Measurements from ENCODE around the gene USP47. TPM values are rescaled to one million over a fixed set of nuclear protein-coding genes. Genes with fewer than 3 reads are reported as not detected.
A peak's percentile ranks its signal among the peaks of the same experiment; 100 is the strongest.

The USP47 gene
- total RNA-seq (2014; rRNA removed; shearing (Covaris generic)): 30.8 and 33.5 TPM in 2 replicates
- 15.3 and 17.6 TPM in 2 replicates for polyA plus RNA-seq (2015; cell fraction: cytosol; rRNA removed)
- 38.7 and 38.9 TPM in 2 replicates for polyA plus RNA-seq (2015; cell fraction: nucleus; rRNA removed)

DNA sequence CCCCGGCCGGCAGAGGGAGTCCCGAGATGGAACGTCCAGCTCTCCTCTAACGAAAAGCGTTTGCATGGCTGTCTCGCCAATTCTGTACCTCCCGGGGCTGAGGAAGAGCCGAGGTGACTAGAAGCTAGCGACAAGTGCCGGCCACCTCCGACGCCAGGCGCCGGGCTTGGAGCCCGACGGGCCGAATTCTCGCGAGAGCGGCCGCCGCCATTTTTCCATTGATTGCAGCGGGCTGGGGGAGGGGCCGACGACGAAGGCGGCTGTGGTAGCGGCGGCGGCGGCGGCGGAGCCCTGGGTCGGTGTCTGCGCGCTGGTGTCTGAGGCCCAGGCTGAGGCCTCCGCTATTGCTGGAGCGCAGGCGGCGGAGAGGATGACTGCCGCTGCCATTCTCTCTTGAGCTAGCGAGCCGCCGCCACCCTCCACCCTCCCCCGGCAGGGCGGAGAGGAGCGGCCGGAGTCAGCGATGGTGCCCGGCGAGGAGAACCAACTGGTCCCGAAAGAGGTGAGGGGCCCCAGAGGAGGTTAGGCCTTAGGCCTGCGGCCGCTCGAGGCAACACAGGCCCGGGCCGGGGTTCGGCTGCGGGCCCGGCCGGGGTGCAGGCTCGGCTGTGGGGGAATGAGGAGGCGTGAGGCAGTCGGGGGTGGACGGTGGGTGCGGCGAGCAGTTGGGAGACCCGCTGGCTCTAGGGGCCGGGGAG, at the start of gene USP47:
Gene USP47, plus strand, starts transcription at position 250 of the 698 bp plus-strand sequence. Its CDS starts 214 bp downstream, at position 464.
- DNase-seq (ENCODE audit: low read depth): peak; percentile 84

DNA sequence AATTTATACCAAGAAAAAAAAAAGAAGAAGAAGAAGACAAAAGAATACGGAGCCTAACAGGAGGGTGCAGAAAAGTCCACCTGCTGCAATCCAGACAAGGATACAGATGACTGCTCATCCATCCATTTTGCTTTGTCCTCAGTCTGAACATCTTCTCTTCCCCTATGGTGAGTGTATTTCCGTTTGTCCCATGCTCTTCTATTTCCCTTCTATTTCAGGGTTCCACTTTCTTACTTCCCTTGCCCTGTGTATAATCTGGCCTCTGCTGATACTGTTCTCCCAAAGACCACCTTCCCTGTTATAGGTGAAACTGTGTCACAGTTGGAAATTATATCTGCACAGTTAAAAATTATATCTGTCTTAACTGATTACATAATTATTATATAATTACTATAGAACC, 48.7 kb upstream of the USP47 start:
- peak; percentile 17 for DNase-seq (ENCODE audit: low read depth)

DNA sequence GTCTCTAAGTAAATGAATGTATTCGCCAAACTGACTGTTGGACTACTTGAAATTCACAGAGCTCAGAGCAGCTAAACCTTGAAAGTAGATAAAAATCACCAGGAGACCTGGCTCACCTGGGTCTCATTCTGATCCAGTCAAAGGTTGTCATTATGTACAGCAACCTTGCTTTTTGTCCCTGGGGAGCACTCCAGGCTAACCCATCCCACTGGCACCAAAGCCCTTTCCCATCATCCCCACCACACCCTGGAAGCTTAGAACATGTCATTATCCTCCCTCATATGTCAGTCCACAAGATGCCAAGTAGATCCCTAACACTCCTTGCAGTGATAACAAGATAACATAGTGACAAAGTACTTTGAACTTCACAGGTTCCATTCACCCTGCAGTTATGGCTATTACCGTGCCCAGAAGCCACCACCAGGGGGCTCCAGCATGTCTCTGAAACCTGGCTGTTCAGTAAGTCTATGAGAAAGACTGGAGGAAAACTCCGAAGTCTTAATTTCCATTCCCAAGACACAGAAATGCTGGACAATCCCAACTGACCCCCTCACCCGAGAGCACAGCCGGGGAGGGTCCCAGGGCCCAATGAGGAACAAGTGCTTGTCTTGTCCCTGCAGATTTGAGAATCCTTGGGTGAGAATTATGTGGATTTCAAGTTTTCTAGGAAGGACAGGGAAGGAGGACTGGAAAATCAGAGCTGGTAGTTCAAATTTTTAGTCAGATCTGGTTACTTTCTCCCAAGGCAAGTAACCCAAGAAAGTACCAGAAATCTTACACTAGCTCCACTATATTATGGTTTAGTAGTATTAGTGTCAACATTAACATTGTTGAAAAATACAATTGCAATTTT, 43.0 kb upstream of the USP47 start:
- DNase-seq (ENCODE audit: low read depth): peak; percentile 54

DNA sequence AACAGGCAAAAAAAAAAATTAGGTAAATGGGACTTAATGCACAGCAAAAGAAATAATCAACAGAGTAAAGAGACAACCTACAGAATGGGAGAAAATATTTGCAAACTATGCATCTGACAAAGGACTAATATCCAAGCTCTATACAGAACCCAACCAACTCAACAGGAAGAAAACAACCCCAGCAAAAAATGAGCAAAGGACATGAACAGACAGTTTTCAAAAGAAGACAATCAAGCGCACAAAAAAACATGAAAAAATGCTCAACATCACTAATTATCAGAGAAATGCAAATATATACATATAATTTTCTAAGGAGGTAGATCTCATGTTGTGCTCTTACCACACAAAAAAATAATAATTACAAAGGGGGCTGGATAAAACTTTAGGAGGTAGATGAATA, 36.5 kb upstream of the USP47 start:
- DNase-seq (ENCODE audit: low read depth): no peak

DNA sequence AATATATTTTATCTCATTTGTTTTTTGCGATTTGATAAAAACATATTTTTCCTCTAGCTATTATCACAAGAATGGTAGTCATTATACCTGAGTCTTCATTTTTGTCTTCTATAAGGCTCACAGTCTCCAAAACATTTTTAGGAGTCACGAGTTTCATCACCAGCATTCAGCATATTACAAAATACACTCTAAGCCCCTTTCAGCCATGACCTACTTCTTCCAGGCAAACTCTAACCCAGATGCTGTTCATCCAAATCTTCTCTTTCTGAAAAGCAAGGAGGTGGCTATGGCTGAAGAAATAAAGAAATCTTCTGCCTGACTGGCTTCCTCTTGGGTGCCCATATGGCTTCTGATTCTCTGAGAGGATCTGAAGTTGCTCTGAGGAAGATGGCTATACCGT, 35.7 kb upstream of the USP47 start:
- DNase-seq (ENCODE audit: low read depth): no peak

DNA sequence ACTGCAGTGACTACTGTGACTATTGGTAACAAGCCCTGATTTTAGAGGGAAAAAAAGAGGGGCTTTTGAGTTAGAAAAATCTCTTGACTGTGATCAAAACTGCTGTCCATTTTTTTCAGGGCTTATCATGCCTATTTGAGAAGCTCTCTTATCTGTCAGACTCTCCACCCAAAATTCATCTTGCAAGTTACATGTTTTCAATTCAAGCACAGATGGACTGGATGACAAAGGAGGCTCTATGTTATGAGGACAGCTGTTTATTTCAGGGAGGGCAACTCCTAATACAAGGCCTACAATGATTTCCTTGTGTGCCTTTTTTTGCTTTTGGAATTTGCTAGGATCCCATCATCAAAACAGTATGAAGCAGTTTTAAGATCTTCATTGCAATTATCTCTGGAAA, 35.2 kb upstream of the USP47 start:
- DNase-seq (ENCODE audit: low read depth): no peak

- DNase-seq (ENCODE audit: low read depth): no peak
Measured at GRCh38 chr11:11807811-11808782, 33.7 kb upstream of the USP47 start.

DNA sequence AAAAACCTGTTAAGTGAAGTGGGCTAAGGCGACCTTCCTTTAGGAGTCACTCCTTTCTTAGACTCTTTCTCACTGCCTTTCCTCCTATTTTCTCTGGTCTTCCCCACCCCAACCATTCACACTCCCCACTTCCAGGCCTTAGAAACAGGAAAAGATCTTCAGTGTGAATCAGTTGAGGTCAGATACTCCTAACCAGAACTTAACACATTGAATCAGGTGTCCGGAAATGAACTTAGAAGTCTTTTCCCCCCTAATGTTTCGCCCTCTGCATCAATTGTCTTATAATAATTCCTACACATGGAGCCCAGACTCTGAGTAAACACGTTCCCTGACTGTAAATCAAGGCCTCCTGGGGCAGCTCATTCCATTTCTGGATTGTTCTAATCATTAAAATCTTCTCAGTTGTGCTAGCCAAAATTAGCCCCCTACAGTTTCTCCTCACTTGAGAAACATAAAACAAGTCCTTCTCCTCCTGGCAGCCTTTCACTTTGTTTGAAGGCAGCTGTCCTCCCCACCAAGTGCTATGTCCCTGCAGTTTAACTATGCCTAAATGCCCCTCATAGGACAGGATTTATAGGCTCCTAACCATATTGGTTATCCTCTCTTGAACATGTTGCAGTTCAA, 32.7 kb upstream of the USP47 start:
- no peak for DNase-seq (ENCODE audit: low read depth)

DNA sequence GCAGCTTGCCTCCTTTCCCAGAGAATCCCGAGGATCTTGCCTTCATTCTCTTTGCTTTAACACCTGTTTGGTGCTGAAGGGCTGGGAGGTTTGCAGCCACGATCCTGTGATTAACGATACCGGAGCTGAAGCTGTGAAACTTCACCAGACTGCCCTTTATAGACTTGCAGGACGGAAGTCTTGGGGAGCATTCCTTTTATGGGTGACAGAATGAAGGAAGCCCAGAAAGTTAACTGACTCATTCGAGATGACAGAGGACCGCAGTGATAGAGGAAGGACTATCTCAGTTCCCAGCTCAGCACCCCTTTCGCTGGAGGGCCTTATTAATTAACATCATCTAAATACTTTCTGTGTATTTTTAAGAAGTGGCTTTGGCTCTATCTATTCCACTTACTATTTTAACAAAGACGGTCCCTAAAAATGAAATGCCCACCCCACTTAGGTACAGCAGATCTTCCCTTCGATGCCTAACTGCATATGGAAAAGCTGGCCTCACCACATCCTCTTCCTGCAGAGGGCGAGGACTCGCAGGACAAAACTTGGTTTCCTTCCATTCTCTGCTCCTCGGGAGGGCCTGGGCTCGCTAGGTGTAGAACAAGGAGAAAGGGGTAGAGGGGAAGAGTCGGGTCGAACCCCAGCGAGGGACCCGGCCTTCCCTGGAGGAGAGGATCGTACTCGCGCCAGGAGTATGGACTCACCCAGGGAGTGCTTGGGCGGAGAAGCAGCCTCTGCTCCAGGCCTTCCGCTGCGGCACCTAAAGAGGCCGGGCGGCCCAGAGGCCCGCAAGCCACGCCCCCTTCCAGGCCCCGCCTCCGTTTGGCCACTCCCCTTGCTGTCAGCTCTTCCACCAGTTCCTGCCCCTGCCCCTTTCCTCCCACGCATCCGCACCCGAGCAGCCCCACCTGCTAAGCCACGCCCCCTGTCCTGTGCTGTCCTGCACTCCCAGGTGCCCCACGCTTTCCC, 30.7 kb upstream of the USP47 start:
- DNase-seq (ENCODE audit: low read depth): no peak

DNA sequence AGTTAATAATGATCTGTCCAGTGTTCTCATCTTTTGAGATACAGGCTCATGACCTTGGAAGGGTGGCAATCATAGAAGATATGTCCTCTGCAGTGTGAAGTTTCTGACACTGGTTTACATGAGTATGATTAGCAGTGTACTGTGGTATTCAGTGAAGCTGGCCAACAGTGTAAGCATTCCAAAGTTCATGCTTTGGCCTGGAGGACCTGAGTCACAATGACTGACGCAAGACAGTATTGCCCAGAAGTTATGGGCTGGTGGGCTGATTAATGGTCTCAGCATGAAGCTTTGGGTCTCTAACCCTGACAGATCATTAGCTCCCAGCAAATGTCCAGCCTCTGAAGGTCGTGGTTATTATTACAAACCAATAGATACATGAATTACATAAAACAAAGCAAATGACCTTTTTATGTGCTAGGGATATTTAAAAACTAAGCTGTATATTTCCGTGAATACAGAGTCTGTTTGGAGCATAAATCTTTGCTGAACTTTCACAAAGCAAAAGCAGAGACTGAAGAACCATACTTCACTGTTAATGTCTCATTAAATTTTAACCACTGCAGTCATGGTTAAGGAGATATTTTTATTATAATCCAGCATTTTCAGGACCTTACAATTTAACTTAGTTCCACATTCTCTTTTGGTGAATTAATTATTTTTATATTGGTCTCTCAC, 28.3 kb upstream of the USP47 start:
- peak; percentile 80 for DNase-seq (ENCODE audit: low read depth)

DNA sequence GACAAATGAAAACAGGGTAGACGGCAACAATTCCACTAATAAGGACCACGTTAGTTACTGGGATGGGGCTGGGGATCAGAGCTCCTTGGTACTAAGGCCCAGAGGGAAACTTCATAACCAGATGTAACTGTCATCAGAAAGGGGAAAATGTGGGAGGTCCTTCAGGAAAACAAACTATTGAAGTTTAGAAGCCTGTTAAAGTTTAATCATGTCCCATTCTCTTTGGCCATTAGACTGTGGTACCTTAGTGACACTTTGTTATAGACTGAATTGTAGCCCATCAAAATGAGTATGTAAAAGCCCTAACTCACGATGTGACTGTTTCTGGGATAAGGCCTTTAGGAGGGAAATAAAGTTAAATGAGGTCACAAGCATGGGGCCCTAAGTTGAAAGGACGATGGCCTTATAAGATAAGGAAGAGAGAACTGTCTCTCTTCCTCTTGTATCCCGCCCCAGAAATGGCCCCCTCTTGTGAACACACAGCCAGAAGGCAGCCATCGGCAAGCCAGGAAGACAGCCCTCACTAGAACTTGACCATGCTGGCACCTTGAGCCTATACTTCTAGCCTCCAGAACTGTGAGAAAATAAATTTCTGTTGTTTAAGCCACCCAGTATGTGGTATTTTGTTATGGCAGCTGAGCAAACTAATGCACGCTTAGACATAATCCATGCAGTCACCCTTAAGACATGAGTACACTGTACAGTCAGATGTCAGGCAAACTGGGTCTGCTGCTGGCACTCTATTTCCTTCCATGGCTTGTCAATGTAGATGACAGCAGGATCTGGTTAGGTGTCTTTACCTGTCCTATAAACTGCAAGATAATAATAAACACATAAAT, 26.9 kb upstream of the USP47 start:
- DNase-seq (ENCODE audit: low read depth): no peak

DNA sequence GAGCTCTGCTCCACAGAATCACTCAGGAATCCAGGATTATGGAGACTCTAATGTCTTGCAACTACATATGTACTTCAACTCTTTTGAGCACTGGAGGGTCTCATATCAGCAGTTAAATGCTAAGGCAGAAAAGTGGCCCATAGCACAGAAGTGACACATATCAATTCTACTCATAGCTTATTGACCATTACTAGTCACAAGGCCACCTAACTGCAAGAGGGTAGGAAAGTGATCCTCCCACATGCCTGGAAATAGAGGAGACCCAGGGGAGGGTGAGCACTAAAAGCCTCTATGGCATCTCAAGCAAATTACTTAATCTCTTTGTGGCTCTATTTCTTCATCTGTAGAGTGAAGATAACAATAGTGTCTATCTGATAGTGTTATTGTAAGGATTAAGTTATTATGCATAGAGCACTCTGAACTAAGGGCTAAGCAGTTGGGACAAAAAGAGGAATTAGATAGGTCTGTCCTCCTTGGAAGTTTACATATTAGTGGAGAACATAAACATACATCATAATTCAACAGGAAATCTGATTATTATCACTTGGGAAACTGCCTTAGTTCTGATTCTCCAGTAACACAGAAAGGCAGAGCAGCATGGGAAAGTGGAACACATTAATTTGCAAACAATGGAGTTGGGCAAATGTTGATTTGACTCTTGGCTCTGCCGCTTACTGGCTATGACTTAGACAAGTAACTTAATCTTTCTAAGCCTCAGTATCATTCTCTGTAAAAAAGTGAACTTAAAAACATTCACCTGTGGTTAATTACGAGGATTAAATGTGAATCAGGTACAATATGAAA, 25.1 kb upstream of the USP47 start:
- no peak for DNase-seq (ENCODE audit: low read depth)

GRCh38 chr11:11817957-11818356, 23.8 kb upstream of the USP47 start:
- DNase-seq (ENCODE audit: low read depth): no peak

DNA sequence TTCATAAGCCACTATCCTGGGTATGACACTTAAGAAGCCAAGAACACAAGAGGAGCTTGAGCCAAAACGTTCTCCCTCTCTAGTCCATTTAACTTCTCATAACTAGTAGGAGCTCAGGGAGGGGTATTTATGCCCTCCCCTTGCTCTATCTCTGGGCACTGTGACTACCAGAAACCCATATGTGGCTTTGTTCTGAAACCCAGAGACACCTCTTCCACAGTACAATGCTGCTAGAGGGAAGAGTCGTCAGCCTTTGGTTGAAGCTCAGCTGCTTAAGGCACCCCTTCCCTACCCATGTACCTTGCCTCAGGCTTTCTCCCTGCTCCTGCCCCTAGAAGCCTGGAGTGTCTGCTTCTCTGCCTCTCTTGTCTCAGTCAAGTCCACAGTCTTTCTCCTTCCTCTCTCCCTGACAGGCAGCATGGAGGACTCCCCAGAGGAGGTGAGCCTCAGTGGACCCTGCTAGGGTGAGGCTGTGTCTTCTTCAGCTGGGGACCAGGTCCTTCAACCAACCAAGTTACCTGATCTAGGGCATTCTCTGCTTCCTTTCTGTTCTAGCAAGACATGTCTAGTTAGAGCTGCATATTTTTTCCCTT, 23.1 kb upstream of the USP47 start:
- DNase-seq (ENCODE audit: low read depth): no peak

- no peak for DNase-seq (ENCODE audit: low read depth)
Measured at GRCh38 chr11:11821899-11822298, 19.9 kb upstream of the USP47 start.

GRCh38 chr11:11822946-11823345, 18.8 kb upstream of the USP47 start:
- DNase-seq (ENCODE audit: low read depth): no peak

DNA sequence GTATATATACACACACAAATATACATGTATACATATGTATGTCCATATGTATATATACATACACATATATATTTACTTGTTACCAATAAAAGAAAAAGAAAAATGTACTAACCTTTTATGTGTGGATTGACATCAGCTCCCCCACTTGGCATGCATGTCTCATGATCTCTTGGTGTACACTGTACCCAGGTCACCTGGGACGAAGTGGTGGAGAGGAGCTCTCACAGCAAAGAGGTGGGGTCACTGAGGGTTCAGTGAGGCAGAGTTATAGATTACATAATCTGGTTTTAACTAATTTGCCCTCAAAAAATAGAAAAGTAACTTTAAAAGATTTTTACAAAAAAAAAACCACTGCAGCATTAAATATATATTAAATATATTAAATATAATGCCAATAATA, 15.5 kb upstream of the USP47 start:
- no peak for DNase-seq (ENCODE audit: low read depth)

Data from HT1080 (cell line).